ENCODE results near the gene TP53RK. TPM values are rescaled to one million over a fixed set of nuclear protein-coding genes. Genes with fewer than 3 reads are reported as not detected.

The TP53RK gene
- total and polyA plus RNA-seq, 2 of the 13 experiments (the other 11 are each of a cell fraction or from before 2014, with no cell fraction given): 12.9 to 25.5 TPM

DNA sequence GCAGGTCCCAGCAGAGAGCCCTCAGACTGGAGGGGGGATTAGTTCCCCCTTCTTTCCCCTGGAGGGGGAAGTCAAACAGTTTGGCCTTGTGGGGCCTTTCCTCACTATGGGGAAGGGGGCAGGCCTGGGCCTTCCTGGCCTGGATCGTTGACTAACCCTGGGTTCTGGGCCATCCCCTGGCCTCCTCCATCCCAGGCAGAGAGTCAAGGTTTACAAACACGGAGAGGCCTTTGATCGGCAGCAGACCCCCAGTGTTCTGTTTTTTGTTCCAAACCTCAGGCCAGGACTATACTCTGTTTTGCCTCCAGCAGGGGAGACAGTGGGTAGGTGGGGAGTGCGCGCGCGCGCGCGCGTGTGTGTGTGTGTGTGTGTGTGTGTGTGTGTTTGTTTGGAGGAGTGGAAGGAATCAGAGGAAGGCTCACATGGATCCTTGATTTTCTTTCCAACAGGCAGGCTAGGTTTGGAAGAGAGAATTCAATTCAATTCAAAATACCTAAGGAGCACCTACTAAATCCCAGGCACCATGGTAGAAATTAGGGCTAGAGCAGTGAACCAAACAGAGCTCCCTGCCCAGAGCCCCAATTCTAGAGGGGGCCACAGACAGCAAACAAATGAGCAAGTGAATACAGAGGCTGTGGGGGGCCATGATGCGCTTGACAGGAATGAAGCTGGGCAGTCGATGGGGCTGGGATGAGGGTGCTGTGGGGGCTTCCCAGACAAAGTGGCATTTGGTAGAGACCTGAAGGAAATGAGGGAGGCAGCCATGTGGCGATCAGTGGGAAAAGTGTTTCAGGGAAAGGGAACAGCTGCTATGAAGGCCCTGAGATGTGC, 14.8 kb downstream of the TP53RK start (continued):
- TF ChIP-seq, protein P1, sequence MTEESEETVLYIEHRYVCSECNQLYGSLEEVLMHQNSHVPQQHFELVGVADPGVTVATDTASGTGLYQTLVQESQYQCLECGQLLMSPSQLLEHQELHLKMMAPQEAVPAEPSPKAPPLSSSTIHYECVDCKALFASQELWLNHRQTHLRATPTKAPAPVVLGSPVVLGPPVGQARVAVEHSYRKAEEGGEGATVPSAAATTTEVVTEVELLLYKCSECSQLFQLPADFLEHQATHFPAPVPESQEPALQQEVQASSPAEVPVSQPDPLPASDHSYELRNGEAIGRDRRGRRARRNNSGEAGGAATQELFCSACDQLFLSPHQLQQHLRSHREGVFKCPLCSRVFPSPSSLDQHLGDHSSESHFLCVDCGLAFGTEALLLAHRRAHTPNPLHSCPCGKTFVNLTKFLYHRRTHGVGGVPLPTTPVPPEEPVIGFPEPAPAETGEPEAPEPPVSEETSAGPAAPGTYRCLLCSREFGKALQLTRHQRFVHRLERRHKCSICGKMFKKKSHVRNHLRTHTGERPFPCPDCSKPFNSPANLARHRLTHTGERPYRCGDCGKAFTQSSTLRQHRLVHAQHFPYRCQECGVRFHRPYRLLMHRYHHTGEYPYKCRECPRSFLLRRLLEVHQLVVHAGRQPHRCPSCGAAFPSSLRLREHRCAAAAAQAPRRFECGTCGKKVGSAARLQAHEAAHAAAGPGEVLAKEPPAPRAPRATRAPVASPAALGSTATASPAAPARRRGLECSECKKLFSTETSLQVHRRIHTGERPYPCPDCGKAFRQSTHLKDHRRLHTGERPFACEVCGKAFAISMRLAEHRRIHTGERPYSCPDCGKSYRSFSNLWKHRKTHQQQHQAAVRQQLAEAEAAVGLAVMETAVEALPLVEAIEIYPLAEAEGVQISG (CRISPR knock-in tag; IDR thresholded peaks at IDR 0.05): peak; percentile 72
- TF ChIP-seq ZNF547 (CRISPR knock-in tag; IDR thresholded peaks at IDR 0.05): peak; percentile 86
- TF ChIP-seq TRIM24 (CRISPR knock-in tag; IDR thresholded peaks at IDR 0.05): no peak
- TF ChIP-seq, protein P2, sequence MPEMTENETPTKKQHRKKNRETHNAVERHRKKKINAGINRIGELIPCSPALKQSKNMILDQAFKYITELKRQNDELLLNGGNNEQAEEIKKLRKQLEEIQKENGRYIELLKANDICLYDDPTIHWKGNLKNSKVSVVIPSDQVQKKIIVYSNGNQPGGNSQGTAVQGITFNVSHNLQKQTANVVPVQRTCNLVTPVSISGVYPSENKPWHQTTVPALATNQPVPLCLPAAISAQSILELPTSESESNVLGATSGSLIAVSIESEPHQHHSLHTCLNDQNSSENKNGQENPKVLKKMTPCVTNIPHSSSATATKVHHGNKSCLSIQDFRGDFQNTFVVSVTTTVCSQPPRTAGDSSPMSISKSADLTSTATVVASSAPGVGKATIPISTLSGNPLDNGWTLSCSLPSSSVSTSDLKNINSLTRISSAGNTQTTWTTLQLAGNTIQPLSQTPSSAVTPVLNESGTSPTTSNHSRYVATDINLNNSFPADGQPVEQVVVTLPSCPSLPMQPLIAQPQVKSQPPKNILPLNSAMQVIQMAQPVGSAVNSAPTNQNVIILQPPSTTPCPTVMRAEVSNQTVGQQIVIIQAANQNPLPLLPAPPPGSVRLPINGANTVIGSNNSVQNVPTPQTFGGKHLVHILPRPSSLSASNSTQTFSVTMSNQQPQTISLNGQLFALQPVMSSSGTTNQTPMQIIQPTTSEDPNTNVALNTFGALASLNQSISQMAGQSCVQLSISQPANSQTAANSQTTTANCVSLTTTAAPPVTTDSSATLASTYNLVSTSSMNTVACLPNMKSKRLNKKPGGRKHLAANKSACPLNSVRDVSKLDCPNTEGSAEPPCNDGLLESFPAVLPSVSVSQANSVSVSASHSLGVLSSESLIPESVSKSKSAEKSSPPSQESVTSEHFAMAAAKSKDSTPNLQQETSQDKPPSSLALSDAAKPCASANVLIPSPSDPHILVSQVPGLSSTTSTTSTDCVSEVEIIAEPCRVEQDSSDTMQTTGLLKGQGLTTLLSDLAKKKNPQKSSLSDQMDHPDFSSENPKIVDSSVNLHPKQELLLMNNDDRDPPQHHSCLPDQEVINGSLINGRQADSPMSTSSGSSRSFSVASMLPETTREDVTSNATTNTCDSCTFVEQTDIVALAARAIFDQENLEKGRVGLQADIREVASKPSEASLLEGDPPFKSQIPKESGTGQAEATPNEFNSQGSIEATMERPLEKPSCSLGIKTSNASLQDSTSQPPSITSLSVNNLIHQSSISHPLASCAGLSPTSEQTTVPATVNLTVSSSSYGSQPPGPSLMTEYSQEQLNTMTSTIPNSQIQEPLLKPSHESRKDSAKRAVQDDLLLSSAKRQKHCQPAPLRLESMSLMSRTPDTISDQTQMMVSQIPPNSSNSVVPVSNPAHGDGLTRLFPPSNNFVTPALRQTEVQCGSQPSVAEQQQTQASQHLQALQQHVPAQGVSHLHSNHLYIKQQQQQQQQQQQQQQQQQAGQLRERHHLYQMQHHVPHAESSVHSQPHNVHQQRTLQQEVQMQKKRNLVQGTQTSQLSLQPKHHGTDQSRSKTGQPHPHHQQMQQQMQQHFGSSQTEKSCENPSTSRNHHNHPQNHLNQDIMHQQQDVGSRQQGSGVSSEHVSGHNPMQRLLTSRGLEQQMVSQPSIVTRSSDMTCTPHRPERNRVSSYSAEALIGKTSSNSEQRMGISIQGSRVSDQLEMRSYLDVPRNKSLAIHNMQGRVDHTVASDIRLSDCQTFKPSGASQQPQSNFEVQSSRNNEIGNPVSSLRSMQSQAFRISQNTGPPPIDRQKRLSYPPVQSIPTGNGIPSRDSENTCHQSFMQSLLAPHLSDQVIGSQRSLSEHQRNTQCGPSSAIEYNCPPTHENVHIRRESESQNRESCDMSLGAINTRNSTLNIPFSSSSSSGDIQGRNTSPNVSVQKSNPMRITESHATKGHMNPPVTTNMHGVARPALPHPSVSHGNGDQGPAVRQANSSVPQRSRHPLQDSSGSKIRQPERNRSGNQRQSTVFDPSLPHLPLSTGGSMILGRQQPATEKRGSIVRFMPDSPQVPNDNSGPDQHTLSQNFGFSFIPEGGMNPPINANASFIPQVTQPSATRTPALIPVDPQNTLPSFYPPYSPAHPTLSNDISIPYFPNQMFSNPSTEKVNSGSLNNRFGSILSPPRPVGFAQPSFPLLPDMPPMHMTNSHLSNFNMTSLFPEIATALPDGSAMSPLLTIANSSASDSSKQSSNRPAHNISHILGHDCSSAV (CRISPR knock-in tag; IDR thresholded peaks at IDR 0.05; ENCODE audit: borderline replicate concordance): no peak
- no peak for TF ChIP-seq ZNF576 (CRISPR knock-in tag; IDR thresholded peaks at IDR 0.05)
- 0 out of 2 replicates have a peak, but pooled peaks have one; percentile 70 for TF ChIP-seq ZNF333 (CRISPR knock-in tag; IDR thresholded peaks at IDR 0.05; ENCODE audit: borderline replicate concordance)
- TF ChIP-seq, protein P3, sequence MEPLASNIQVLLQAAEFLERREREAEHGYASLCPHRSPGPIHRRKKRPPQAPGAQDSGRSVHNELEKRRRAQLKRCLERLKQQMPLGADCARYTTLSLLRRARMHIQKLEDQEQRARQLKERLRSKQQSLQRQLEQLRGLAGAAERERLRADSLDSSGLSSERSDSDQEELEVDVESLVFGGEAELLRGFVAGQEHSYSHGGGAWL (CRISPR knock-in tag; IDR thresholded peaks at IDR 0.05): peak; percentile 57; the same call in 1 of the 2 replicates
- TF ChIP-seq ZNF878 (CRISPR knock-in tag; IDR thresholded peaks at IDR 0.05): peak; percentile 70; the same call in 1 of the 2 replicates
- no peak; the same call in 1 of the 2 replicates for TF ChIP-seq ZNF232 (CRISPR knock-in tag; IDR thresholded peaks at IDR 0.05; ENCODE audit: borderline replicate concordance)
- no peak for TF ChIP-seq KLF12 (CRISPR knock-in tag; IDR thresholded peaks at IDR 0.05; ENCODE audit: borderline replicate concordance)
- TF ChIP-seq, protein P4, sequence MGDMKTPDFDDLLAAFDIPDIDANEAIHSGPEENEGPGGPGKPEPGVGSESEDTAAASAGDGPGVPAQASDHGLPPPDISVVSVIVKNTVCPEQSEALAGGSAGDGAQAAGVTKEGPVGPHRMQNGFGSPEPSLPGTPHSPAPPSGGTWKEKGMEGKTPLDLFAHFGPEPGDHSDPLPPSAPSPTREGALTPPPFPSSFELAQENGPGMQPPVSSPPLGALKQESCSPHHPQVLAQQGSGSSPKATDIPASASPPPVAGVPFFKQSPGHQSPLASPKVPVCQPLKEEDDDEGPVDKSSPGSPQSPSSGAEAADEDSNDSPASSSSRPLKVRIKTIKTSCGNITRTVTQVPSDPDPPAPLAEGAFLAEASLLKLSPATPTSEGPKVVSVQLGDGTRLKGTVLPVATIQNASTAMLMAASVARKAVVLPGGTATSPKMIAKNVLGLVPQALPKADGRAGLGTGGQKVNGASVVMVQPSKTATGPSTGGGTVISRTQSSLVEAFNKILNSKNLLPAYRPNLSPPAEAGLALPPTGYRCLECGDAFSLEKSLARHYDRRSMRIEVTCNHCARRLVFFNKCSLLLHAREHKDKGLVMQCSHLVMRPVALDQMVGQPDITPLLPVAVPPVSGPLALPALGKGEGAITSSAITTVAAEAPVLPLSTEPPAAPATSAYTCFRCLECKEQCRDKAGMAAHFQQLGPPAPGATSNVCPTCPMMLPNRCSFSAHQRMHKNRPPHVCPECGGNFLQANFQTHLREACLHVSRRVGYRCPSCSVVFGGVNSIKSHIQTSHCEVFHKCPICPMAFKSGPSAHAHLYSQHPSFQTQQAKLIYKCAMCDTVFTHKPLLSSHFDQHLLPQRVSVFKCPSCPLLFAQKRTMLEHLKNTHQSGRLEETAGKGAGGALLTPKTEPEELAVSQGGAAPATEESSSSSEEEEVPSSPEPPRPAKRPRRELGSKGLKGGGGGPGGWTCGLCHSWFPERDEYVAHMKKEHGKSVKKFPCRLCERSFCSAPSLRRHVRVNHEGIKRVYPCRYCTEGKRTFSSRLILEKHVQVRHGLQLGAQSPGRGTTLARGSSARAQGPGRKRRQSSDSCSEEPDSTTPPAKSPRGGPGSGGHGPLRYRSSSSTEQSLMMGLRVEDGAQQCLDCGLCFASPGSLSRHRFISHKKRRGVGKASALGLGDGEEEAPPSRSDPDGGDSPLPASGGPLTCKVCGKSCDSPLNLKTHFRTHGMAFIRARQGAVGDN (CRISPR knock-in tag; IDR thresholded peaks at IDR 0.05): peak; percentile 98

All from HepG2 (cell line).